Panc1 (cell line): ENCODE data around the gene HSD17B1. TPM values are rescaled to one million over a fixed set of nuclear protein-coding genes. Genes with fewer than 3 reads are reported as not detected.
A peak's percentile ranks its signal among the peaks of the same experiment; 100 is the strongest.

ENCODE experiments used
- ATAC-seq: fragments of 200-7000 bp; cut with Tn5 transposase; 2 replicates; pipeline ENCODE4 v1.9.1; 2020; ENCODE audit warnings: mild to moderate bottlenecking, moderate library complexity
- BruUV-seq: library from RNA; stranded (reverse); fragments of 400-500 nt; replicated peaks from 2 replicates; lab custom pipeline; 2021; lab: Mats Ljungman, UMichigan
- CTCF ChIA-PET: fragments of 300-600 bp; sonication (Branson Sonifier 250); formaldehyde crosslinking; loops from one replicate; lab custom pipeline; 2022; ENCODE audit warnings: antibody characterized with exemption; lab: Charles Lee
- POLR2A ChIA-PET: fragments of 300-600 bp; sonication (Branson Sonifier 250); formaldehyde crosslinking; loops from one replicate; lab custom pipeline; 2022; ENCODE audit warnings: antibody characterized with exemption; lab: Charles Lee
- DNase-seq: peaks from one replicate; pipeline ENCODE4 v3.0.0-alpha.2; 2010; ENCODE audit warnings: low read depth, low spot score
- H3K27ac ChIP-seq: 2 replicates; pipeline ENCODE4 v1.5.1; 2011; ENCODE audit warnings: mild to moderate bottlenecking, low read length, inconsistent platforms
- H3K27me3 ChIP-seq: fragments of 200-500 bp; sonication (Bioruptor generic); 2 replicates; pipeline ENCODE4 v1.6.0; 2014; ENCODE audit warnings: low read length, inconsistent platforms; ENCODE audit not compliant: control insufficient read depth, insufficient read depth
- H3K36me3 ChIP-seq: fragments of 200-500 bp; sonication (Bioruptor generic); 2 replicates; pipeline ENCODE4 v1.5.1; 2014; ENCODE audit warnings: inconsistent platforms, mild to moderate bottlenecking, low read length, moderate library complexity; ENCODE audit not compliant: control insufficient read depth, insufficient read depth
- H3K4me1 ChIP-seq: 2 replicates; pipeline ENCODE4 v1.5.1; 2011; ENCODE audit warnings: inconsistent platforms, mild to moderate bottlenecking, low read length, moderate library complexity; ENCODE audit not compliant: control insufficient read depth, insufficient read depth
- H3K4me3 ChIP-seq, 2 experiments: 2 replicates each; pipeline ENCODE4 v1.5.1; 2011 to 2012; ENCODE audit warnings: low read depth in 2 of 2, low read length in 2 of 2, mild to moderate bottlenecking in 2 of 2, inconsistent platforms in 1 of 2, moderate library complexity in 1 of 2
- H3K9me3 ChIP-seq: fragments of 200-500 bp; sonication (Bioruptor generic); 2 replicates; pipeline ENCODE4 v1.5.1; 2014; ENCODE audit warnings: low read depth, mild to moderate bottlenecking, inconsistent platforms, low read length, moderate library complexity; ENCODE audit not compliant: control insufficient read depth, insufficient read depth
- POLR2AphosphoS5 ChIP-seq: IDR thresholded peaks from 2 replicates; pipeline ENCODE4 v1.6.1; 2012; ENCODE audit warnings: mild to moderate bottlenecking, low read depth, low read length, moderate library complexity
- SIN3A ChIP-seq: IDR thresholded peaks from 2 replicates; pipeline ENCODE4 v1.6.1; 2012; ENCODE audit warnings: low read depth, mild to moderate bottlenecking, low read length, moderate library complexity, borderline replicate concordance; ENCODE audit not compliant: insufficient read depth
- TCF7L2 ChIP-seq: IDR thresholded peaks from 2 replicates; pipeline ENCODE4 v1.6.1; 2011; ENCODE audit warnings: mild to moderate bottlenecking, low read depth, low read length, inconsistent platforms
- in situ Hi-C: cut with HindIII; loops from 2 replicates; pipeline ENCODE4 v1.10.0; 2016; ENCODE audit warnings: low sequenced_read_pairs, low pct_unique_long_range_greater_than_20kb
- intact Hi-C: fragments of 100-400 bp; cut with micrococcal nuclease; formaldehyde crosslinking; loops from one replicate; pipeline ENCODE4 v1.10.0; 2022; ENCODE audit not compliant: unreplicated experiment
- total RNA-seq: library from RNA; stranded (reverse); gene quantifications from one replicate; pipeline ENCODE4 v1.2.1, GENCODE V29; 2021; ENCODE audit not compliant: unreplicated experiment
- TF ChIP-seq, protein P1 (sequence below), 2 experiments: IDR thresholded peaks; 2 replicates each; pipeline ENCODE4 v1.6.1; 2011 to 2012; ENCODE audit warnings: low read depth in 2 of 2, control low read depth in 1 of 2, low read length in 1 of 2, mild to moderate bottlenecking in 1 of 2, moderate library complexity in 1 of 2; ENCODE audit not compliant: insufficient read depth in 1 of 2
- TF ChIP-seq, protein P2 (sequence below): fragments of 450-650 bp; IDR thresholded peaks from 2 replicates; pipeline ENCODE4 v1.5.1; 2017; ENCODE audit warnings: mild to moderate bottlenecking

The HSD17B1 gene
- total RNA-seq, 1 experiment from 2014 or later = 5.4 TPM

DNA sequence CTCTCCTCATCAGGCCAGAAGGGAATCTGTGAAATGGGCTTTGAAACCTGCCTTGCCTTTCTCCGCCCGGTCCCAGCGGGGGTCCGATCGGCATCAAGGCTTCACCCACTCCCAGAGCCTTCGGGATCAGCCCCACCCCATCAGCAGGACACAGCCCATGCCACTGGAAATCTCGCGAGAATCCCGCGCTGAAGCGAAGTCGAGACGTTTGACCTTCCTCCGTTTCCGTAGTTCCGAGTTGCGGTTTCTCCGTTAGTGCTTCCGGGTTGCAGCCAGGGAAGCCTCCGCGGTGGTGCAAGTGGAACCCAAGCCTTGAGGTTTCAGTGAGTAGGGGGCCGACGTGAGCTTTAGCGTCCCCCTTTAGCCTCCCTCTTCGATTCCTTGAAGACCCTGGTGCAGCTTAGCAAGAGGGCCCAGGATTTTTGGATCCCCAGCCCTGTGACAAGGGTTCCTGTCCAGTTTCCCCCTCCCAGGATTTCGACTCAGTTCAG is 9.2 kb downstream of the HSD17B1 start, which contains the start of gene COASY:
Gene COASY, plus strand, starts transcription at position 252 of the 491 bp plus-strand sequence. CDS start 475 bp downstream, outside the sequence.
- POLR2A ChIA-PET = no interaction called here
- Histone ChIP-seq H3K27ac (peak within 1 kb of the TSS; percentile 89), H3K4me3 (peak within 1 kb of the TSS; percentile 87 to 88), H3K36me3 (peaks cover 7% of the 10 kb centered on the region), H3K27me3 (no peaks in the 10 kb centered on the region), H3K9me3 (no peaks in the 10 kb centered on the region), H3K4me1 (peaks cover 25% of the 10 kb centered on the region)
- intact Hi-C loops (no loop called here), in situ Hi-C loops (no loop called here)
- DNase-seq (peak; percentile 86), ATAC-seq (peak; percentile 81)
- CTCF ChIA-PET = no interaction called here
- no TSS peak for BruUV-seq
- TF ChIP-seq POLR2AphosphoS5 = peak; percentile 86
- TF ChIP-seq, protein P1, sequence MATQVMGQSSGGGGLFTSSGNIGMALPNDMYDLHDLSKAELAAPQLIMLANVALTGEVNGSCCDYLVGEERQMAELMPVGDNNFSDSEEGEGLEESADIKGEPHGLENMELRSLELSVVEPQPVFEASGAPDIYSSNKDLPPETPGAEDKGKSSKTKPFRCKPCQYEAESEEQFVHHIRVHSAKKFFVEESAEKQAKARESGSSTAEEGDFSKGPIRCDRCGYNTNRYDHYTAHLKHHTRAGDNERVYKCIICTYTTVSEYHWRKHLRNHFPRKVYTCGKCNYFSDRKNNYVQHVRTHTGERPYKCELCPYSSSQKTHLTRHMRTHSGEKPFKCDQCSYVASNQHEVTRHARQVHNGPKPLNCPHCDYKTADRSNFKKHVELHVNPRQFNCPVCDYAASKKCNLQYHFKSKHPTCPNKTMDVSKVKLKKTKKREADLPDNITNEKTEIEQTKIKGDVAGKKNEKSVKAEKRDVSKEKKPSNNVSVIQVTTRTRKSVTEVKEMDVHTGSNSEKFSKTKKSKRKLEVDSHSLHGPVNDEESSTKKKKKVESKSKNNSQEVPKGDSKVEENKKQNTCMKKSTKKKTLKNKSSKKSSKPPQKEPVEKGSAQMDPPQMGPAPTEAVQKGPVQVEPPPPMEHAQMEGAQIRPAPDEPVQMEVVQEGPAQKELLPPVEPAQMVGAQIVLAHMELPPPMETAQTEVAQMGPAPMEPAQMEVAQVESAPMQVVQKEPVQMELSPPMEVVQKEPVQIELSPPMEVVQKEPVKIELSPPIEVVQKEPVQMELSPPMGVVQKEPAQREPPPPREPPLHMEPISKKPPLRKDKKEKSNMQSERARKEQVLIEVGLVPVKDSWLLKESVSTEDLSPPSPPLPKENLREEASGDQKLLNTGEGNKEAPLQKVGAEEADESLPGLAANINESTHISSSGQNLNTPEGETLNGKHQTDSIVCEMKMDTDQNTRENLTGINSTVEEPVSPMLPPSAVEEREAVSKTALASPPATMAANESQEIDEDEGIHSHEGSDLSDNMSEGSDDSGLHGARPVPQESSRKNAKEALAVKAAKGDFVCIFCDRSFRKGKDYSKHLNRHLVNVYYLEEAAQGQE (IDR thresholded peaks at IDR 0.05; ENCODE audit: insufficient read depth in 1 of 2, low read depth in 2 of 2, low read length in 1 of 2) = no peak
- TF ChIP-seq SIN3A = peak; percentile 83; the same call in 1 of the 2 replicates

DNA sequence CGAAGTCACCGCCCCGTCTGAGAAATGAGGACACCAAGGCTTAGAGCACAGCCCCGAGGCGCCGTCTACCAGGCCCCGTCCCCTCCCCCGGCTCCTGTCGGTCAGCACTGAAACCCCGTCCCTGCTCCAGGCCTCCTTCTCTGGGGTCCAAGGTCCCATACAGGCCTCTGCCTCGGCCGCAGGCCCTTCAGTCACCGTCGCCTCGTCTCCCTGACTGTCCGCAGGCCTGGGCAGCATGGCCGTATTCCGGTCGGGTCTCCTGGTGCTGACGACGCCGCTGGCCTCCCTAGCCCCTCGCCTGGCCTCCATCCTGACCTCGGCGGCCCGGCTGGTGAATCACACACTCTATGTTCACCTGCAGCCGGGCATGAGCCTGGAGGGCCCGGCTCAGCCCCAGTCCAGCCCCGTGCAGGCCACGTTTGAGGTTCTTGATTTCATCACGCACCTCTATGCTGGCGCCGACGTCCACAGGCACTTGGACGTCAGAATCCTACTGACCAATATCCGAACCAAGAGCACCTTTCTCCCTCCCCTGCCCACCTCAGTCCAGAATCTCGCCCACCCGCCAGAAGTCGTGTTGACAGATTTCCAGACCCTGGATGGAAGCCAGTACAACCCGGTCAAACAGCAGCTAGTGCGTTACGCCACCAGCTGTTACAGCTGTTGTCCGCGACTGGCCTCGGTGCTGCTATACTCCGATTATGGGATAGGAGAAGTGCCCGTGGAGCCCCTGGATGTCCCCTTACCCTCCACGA is 9.8 kb downstream of the HSD17B1 start:
- TF ChIP-seq TCF7L2 (no peak), POLR2AphosphoS5 (no peak)
- TF ChIP-seq, protein P1 (IDR thresholded peaks at IDR 0.05; ENCODE audit: insufficient read depth in 1 of 2, low read depth in 2 of 2, low read length in 1 of 2) = no peak
- TF ChIP-seq, protein P2, sequence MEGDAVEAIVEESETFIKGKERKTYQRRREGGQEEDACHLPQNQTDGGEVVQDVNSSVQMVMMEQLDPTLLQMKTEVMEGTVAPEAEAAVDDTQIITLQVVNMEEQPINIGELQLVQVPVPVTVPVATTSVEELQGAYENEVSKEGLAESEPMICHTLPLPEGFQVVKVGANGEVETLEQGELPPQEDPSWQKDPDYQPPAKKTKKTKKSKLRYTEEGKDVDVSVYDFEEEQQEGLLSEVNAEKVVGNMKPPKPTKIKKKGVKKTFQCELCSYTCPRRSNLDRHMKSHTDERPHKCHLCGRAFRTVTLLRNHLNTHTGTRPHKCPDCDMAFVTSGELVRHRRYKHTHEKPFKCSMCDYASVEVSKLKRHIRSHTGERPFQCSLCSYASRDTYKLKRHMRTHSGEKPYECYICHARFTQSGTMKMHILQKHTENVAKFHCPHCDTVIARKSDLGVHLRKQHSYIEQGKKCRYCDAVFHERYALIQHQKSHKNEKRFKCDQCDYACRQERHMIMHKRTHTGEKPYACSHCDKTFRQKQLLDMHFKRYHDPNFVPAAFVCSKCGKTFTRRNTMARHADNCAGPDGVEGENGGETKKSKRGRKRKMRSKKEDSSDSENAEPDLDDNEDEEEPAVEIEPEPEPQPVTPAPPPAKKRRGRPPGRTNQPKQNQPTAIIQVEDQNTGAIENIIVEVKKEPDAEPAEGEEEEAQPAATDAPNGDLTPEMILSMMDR = no peak
- TSS peak; percentile 87 for BruUV-seq
- peaks cover 25% of the 10 kb centered on the region for H3K4me1 ChIP-seq

More for the DNA sequence above, 9.8 kb downstream of the HSD17B1 start:
- Histone ChIP-seq H3K9me3 (no peaks in the 10 kb centered on the region), H3K27ac (peak overlapping the region; percentile 89), H3K4me3 (peak overlapping the region; percentile 87 to 88), H3K36me3 (peaks cover 7% of the 10 kb centered on the region), H3K27me3 (no peaks in the 10 kb centered on the region)
- POLR2A ChIA-PET = no interaction called here
- intact Hi-C loops = no loop called here
- CTCF ChIA-PET = no interaction called here
- DNase-seq (no peak), ATAC-seq (peak; percentile 35)
- in situ Hi-C loops = no loop called here
